ENCODE results near the gene TARP.

Gene TARP

DNA sequence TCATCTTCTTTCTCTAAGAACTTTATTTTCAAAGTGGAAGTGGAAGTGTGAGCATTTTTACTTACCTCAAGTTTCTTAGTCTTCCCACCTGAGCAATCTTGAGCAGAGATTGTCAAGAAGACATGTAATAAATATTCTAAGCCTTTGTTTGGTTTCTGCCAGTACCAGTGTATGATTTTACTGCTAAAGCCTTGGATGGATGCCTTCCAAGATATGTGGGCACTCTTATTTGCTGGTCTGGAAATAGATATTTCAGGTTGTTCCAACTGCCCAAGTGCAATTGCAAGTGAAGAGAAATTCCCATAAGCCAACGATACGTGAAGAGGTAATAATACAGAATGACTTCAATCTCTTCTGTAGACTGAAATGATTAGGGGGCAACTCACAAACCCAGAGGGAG lies 18.2 kb upstream of the TARP start:
- no peaks in the 10 kb centered on the region for H3K27me3 ChIP-seq (ENCODE audit: insufficient read depth, poor library complexity, severe bottlenecking)
- TF ChIP-seq SPI1 (IDR thresholded peaks at IDR 0.05; ENCODE audit: borderline replicate concordance, low read depth) (no peak), GABPA (IDR thresholded peaks at IDR 0.05; ENCODE audit: low read depth) (no peak), POLR2AphosphoS5 (IDR thresholded peaks at IDR 0.05; ENCODE audit: low read depth) (no peak), CTCF (IDR thresholded peaks at IDR 0.05; ENCODE audit: insufficient read depth, low read length) (no peak)
- TF ChIP-seq, protein P1, sequence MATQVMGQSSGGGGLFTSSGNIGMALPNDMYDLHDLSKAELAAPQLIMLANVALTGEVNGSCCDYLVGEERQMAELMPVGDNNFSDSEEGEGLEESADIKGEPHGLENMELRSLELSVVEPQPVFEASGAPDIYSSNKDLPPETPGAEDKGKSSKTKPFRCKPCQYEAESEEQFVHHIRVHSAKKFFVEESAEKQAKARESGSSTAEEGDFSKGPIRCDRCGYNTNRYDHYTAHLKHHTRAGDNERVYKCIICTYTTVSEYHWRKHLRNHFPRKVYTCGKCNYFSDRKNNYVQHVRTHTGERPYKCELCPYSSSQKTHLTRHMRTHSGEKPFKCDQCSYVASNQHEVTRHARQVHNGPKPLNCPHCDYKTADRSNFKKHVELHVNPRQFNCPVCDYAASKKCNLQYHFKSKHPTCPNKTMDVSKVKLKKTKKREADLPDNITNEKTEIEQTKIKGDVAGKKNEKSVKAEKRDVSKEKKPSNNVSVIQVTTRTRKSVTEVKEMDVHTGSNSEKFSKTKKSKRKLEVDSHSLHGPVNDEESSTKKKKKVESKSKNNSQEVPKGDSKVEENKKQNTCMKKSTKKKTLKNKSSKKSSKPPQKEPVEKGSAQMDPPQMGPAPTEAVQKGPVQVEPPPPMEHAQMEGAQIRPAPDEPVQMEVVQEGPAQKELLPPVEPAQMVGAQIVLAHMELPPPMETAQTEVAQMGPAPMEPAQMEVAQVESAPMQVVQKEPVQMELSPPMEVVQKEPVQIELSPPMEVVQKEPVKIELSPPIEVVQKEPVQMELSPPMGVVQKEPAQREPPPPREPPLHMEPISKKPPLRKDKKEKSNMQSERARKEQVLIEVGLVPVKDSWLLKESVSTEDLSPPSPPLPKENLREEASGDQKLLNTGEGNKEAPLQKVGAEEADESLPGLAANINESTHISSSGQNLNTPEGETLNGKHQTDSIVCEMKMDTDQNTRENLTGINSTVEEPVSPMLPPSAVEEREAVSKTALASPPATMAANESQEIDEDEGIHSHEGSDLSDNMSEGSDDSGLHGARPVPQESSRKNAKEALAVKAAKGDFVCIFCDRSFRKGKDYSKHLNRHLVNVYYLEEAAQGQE (IDR thresholded peaks at IDR 0.05; ENCODE audit: insufficient replicate concordance, low read depth) = no peak
- no peak for DNase-seq (ENCODE audit: low read depth in 1 of 2, low spot score in 1 of 2)
- no peak overlapping the region for H3K27ac ChIP-seq (replicated peaks)
- H3K4me3 ChIP-seq (replicated peaks; ENCODE audit: insufficient read depth, low read length) = no peak overlapping the region

- no peak for DNase-seq (ENCODE audit: low read depth in 1 of 2, low spot score in 1 of 2)
Measured at GRCh38 chr7:38291117-38291647, 17.7 kb upstream of the TARP start.

GRCh38 chr7:38284553-38284952 lies 11.1 kb upstream of the TARP start:
- TF ChIP-seq SPI1 (IDR thresholded peaks at IDR 0.05; ENCODE audit: borderline replicate concordance, low read depth) (no peak), CTCF (IDR thresholded peaks at IDR 0.05; ENCODE audit: insufficient read depth, low read length) (no peak), POLR2AphosphoS5 (IDR thresholded peaks at IDR 0.05; ENCODE audit: low read depth) (no peak), GABPA (IDR thresholded peaks at IDR 0.05; ENCODE audit: low read depth) (no peak)
- TF ChIP-seq, protein P1 (IDR thresholded peaks at IDR 0.05; ENCODE audit: insufficient replicate concordance, low read depth) = no peak
- H3K27ac ChIP-seq (replicated peaks) = no peak overlapping the region
- H3K4me3 ChIP-seq (replicated peaks; ENCODE audit: insufficient read depth, low read length) = no peak overlapping the region
- no peak for DNase-seq (ENCODE audit: low read depth in 1 of 2, low spot score in 1 of 2)
- no peaks in the 10 kb centered on the region for H3K27me3 ChIP-seq (ENCODE audit: insufficient read depth, poor library complexity, severe bottlenecking)

More at GRCh38 chr7:38291117-38291647, 17.7 kb upstream of the TARP start:
- Histone ChIP-seq H3K27ac (replicated peaks) (no peak overlapping the region), H3K27me3 (ENCODE audit: insufficient read depth, poor library complexity, severe bottlenecking) (no peaks in the 10 kb centered on the region), H3K4me3 (replicated peaks; ENCODE audit: insufficient read depth, low read length) (no peak overlapping the region)
- TF ChIP-seq CTCF (IDR thresholded peaks at IDR 0.05; ENCODE audit: insufficient read depth, low read length) = peak; percentile 5
- TF ChIP-seq POLR2AphosphoS5 (IDR thresholded peaks at IDR 0.05; ENCODE audit: low read depth) = no peak
- TF ChIP-seq, protein P1 (IDR thresholded peaks at IDR 0.05; ENCODE audit: insufficient replicate concordance, low read depth) = no peak
- TF ChIP-seq SPI1 (IDR thresholded peaks at IDR 0.05; ENCODE audit: borderline replicate concordance, low read depth) = no peak
- no peak for TF ChIP-seq GABPA (IDR thresholded peaks at IDR 0.05; ENCODE audit: low read depth)
